ENCODE measurements around the gene MRPS25. TPM values are rescaled to one million over a fixed set of nuclear protein-coding genes. Genes with fewer than 3 reads are reported as not detected.
A peak's percentile ranks its signal among the peaks of the same experiment; 100 is the strongest.

Gene MRPS25
- total and polyA plus RNA-seq, 2 donors (not counting 3 experiments of a cell fraction or from before 2014, with no cell fraction given): 32.5 to 68.7 TPM

GRCh38 chr3:15065550-15066007 is 464 bp upstream of the MRPS25 start:
- FAIRE-seq: no peak
- dilution Hi-C loops (cut with MboI; ENCODE audit: extremely low pct_ligation_motif_present, low sequenced_read_pairs): no loop called here

More at GRCh38 chr3:15065550-15066007, 464 bp upstream of the MRPS25 start:
- POLR2A ChIA-PET: no interaction called here
- CTCF ChIA-PET: interaction anchor here (1.4 to 1.7 kb wide), 3 partner anchors 14 to 34 kb away, joined by 5 to 17 read pairs (median 6); partner anchors contain the start of gene RBSN
- Histone ChIP-seq H3K4me1 (ENCODE audit: control insufficient read depth, extremely low read depth, insufficient read depth, low read length) (peaks cover 10% of the 10 kb centered on the region), H3K79me2 (ENCODE audit: control insufficient read depth, insufficient read depth, low read length) (peaks cover 24% of the 10 kb centered on the region), H4K20me1 (replicated peaks; ENCODE audit: control insufficient read depth, extremely low read depth, insufficient read depth, low read length) (no peaks in the 10 kb centered on the region), H3K36me3 (ENCODE audit: control insufficient read depth in 2 of 2, extremely low read depth in 1 of 2, insufficient read depth in 2 of 2, low read length in 2 of 2) (no peaks in the 10 kb centered on the region), H3K9me1 (replicated peaks; ENCODE audit: control insufficient read depth, extremely low read depth, insufficient read depth, low read length) (no peaks in the 10 kb centered on the region), H3K4me2 (ENCODE audit: insufficient read depth, low read length) (peak overlapping the region; percentile 88), H3K4me3 (replicated peaks in 1 of 3; ENCODE audit: insufficient read depth in 1 of 3, low read depth in 1 of 3, low read length in 3 of 3) (peak overlapping the region in 2 of 3 experiments; percentile 66 to 71), H3K9ac (replicated peaks; ENCODE audit: extremely low read depth, insufficient read depth, low read length) (peak overlapping the region; percentile 32), H3K27me3 (ENCODE audit: control insufficient read depth in 2 of 2, insufficient read depth in 2 of 2, low read length in 2 of 2) (no peaks in the 10 kb centered on the region), H2AFZ (ENCODE audit: low read depth, low read length) (peak overlapping the region; percentile 49), H3K27ac (ENCODE audit: insufficient read depth, low read depth, low read length) (peak overlapping the region; percentile 38), H3K9me3 (replicated peaks; ENCODE audit: control insufficient read depth, insufficient read depth, low read length) (no peaks in the 10 kb centered on the region)
- intact Hi-C loops (cut with micrococcal nuclease): loop anchor here (1.0 to 2.0 kb wide), 4 partner anchors 15 to 117 kb away; partner anchors contain the start of gene RBSN
- BruUV-seq (replicated peaks): no TSS peak
- DNase-seq (ENCODE audit: low read depth, low spot score): no peak
- TF ChIP-seq GATA2 (IDR thresholded peaks at IDR 0.05; ENCODE audit: insufficient read depth, insufficient read length, low read depth, low read length): no peak
- no peak for TF ChIP-seq EZH2 (IDR thresholded peaks at IDR 0.05; ENCODE audit: borderline replicate concordance, low read depth, low read length, severe bottlenecking)
- TF ChIP-seq POLR2AphosphoS5 (IDR thresholded peaks at IDR 0.05; ENCODE audit: insufficient read depth, low read depth, low read length): no peak
- TF ChIP-seq FOS (IDR thresholded peaks at IDR 0.05; ENCODE audit: borderline replicate concordance, insufficient read depth, low read length): no peak
- no peak for TF ChIP-seq MYC (IDR thresholded peaks at IDR 0.05; ENCODE audit: low read depth, low read length)
- TF ChIP-seq CTCF (IDR thresholded peaks at IDR 0.05; ENCODE audit: extremely low read depth in 1 of 2, insufficient read depth in 1 of 2, low read depth in 1 of 2, low read length in 2 of 2): no peak

Data from endothelial cell of umbilical vein (primary cell).